Skeletal muscle cell (primary cell): ENCODE results near the gene SEBOX.

ENCODE experiments used
- DNase-seq: peaks from one replicate; pipeline ENCODE4 v3.0.0-alpha.2; 2010; ENCODE audit warnings: low read depth
- H3K4me3 ChIP-seq: 2 replicates; pipeline ENCODE4 v1.5.1; 2011; ENCODE audit warnings: low read depth, mild to moderate bottlenecking, control low read depth, low read length, moderate library complexity

SEBOX gene

GRCh38 chr17:28370035-28370743 is 5.2 kb upstream of the SEBOX start, which contains the start of gene VTN:
Gene VTN, minus strand, starts transcription at chr17:28370307. Its CDS starts 104 bp downstream, at chr17:28370203.
- DNase-seq = no peak
- peak within 1 kb of the TSS; percentile 71 for H3K4me3 ChIP-seq

GRCh38 chr17:28369684-28370034 is 4.7 kb upstream of the SEBOX start:
- H3K4me3 ChIP-seq = no peak overlapping the region
- no peak for DNase-seq

GRCh38 chr17:28368915-28369683 is 4.1 kb upstream of the SEBOX start:
- no peak overlapping the region for H3K4me3 ChIP-seq
- DNase-seq = no peak

- no peak for DNase-seq
- H3K4me3 ChIP-seq = no peak overlapping the region
Observed at GRCh38 chr17:28368306-28368831, 3.4 kb upstream of the SEBOX start.

GRCh38 chr17:28367641-28368305 is 2.8 kb upstream of the SEBOX start:
- DNase-seq = no peak
- H3K4me3 ChIP-seq = no peak overlapping the region

- no peak for DNase-seq
- H3K4me3 ChIP-seq = no peak overlapping the region
Observed at GRCh38 chr17:28366605-28367004, 1.6 kb upstream of the SEBOX start.

GRCh38 chr17:28365487-28365886 is 488 bp upstream of the SEBOX start:
- no peak overlapping the region for H3K4me3 ChIP-seq
- DNase-seq = no peak

- no peak overlapping the region for H3K4me3 ChIP-seq
- DNase-seq = no peak
Observed at GRCh38 chr17:28363776-28364650, 986 bp downstream of the SEBOX start.

GRCh38 chr17:28363186-28363585 is 1.8 kb downstream of the SEBOX start:
- no peak for DNase-seq
- H3K4me3 ChIP-seq = no peak overlapping the region

- peak overlapping the region; percentile 70 for H3K4me3 ChIP-seq
Observed at GRCh38 chr17:28357901-28358197, 7.2 kb downstream of the SEBOX start.

GRCh38 chr17:28357061-28357900 is 7.7 kb downstream of the SEBOX start, which contains the start of gene POLDIP2:
Gene POLDIP2, minus strand, starts transcription at chr17:28357527. Its CDS starts 79 bp downstream, at chr17:28357448.
- peak; percentile 80 for DNase-seq
- H3K4me3 ChIP-seq = peak within 1 kb of the TSS; percentile 70

More at GRCh38 chr17:28357901-28358197, 7.2 kb downstream of the SEBOX start:
- DNase-seq = no peak

GRCh38 chr17:28350271-28350670 is 14.7 kb downstream of the SEBOX start:
- no peak overlapping the region for H3K4me3 ChIP-seq
- no peak for DNase-seq

- no peak overlapping the region for H3K4me3 ChIP-seq
- no peak for DNase-seq
Observed at GRCh38 chr17:28348979-28349378, 16.0 kb downstream of the SEBOX start.

- DNase-seq = peak; percentile 65
- H3K4me3 ChIP-seq = no peak overlapping the region
Observed at GRCh38 chr17:28347261-28347891, 17.6 kb downstream of the SEBOX start.

- no peak for DNase-seq
- H3K4me3 ChIP-seq = no peak overlapping the region
Observed at GRCh38 chr17:28346746-28347246, 18.2 kb downstream of the SEBOX start.

- no peak for DNase-seq
Observed at GRCh38 chr17:28346199-28346580, 18.8 kb downstream of the SEBOX start.

GRCh38 chr17:28345419-28346198 is 19.4 kb downstream of the SEBOX start:
- DNase-seq = no peak

More at GRCh38 chr17:28346199-28346580, 18.8 kb downstream of the SEBOX start:
- no peak overlapping the region for H3K4me3 ChIP-seq

More at GRCh38 chr17:28345419-28346198, 19.4 kb downstream of the SEBOX start:
- H3K4me3 ChIP-seq = no peak overlapping the region
